DND-41 (cell line): ENCODE data around the gene ARL8A.

Experiments
- CTCF ChIP-seq: IDR thresholded peaks from 2 replicates; pipeline ENCODE4 v1.5.1; 2012; ENCODE audit warnings: borderline replicate concordance, low read length, moderate library complexity, mild to moderate bottlenecking; ENCODE audit not compliant: poor library complexity, severe bottlenecking; ENCODE audit errors: extremely low read depth
- EZH2 ChIP-seq: IDR thresholded peaks from 3 replicates; pipeline ENCODE4 v1.6.1; 2012; ENCODE audit warnings: borderline replicate concordance, low read depth, mild to moderate bottlenecking, moderate library complexity, low read length, inconsistent platforms; ENCODE audit not compliant: severe bottlenecking

GRCh38 chr1:202150602-202151001 is 6.1 kb upstream of the ARL8A start:
- no peak for TF ChIP-seq CTCF
- TF ChIP-seq EZH2 = no peak
